Inflammatory macrophage (primary cell): ENCODE measurements around the gene CACTIN.
"Not testable (repeated sequence)": the region's sequence is repeated elsewhere in the genome, so short reads cannot be mapped to it uniquely, and the experiment has no call there.

Experiments
- DNase-seq, 2 donors: peaks; one replicate each; pipeline ENCODE4 v3.0.0-alpha.2; 2020 to 2022
- total RNA-seq, 18 experiments: gene quantifications; one replicate each; lab custom pipeline; 2026; ENCODE audit warnings: mixed read lengths in 6 of 18, inconsistent platforms in 2 of 18; lab: John Stamatoyannopoulos, UW

The CACTIN gene
- total RNA-seq, result 6.9 to 37.8 (median 21.9) reads per million in 18 experiments

GRCh38 chr19:3626473-3627350 is at the start of gene CACTIN:
Gene CACTIN (minus strand): TSS chr19:3626790. CDS start chr19:3626762, 28 bp downstream.
- peak; percentile 99 for DNase-seq

DNA sequence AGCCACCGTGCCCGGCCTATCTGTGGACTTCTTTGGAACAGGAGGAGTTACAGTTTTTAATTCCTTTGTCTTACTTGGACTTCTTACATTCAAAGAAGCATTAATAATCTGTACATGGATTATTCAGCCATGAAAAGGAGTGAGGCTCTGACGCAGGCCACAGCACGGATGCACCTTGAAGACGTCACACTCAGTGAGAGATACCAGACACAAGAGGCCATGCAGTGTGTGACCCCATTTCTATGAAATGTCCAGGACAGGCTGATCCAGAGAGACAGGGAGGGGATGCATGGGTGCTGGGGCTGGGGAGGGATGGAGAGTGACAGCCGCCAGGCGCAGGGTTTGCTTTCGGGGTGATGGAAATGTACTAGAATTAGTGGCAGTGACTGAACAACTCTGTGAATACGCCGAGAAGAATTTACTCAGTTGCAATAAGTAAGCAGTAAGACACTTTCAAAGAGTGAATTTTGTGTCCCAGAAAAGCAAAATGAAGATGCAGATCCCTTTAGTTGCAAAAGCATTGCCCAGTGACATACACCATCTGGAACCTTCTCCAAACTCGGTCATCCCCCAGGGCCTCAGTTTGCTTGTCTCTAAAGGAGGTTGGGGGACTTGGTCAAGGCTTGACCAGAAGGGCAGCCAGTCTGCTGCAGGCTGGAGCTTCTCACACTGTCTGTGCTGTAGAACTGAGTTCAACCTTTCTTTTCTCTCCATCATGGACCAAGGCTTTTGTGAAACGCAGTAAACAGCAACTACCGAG is 48.4 kb upstream of the CACTIN start:
- no peak for DNase-seq

GRCh38 chr19:3673506-3674439 is 47.2 kb upstream of the CACTIN start:
- DNase-seq, result peak; percentile 90 to 94

DNA sequence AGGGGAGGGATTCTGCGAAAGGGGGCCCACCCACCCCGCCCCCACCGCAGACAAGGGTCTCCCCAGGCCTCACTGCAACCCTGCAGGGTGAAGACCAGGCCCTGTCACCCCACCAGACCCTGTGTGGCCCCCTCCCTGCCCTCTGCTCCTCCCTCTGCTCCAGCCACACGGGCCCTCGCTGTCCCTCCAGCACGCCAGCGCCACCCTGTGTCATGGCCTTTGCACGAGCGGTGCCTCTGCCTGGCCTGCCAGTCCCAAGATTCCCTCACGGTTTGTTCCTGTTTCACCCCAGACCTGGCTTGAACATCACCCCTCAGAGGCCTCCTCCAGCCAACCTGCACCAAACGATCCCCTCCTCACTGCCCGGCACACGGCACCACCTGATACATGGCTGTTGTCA is 46.4 kb upstream of the CACTIN start:
- peak; percentile 25 to 51 for DNase-seq

GRCh38 chr19:3672575-3672948 is 46.0 kb upstream of the CACTIN start:
- no peak for DNase-seq

DNA sequence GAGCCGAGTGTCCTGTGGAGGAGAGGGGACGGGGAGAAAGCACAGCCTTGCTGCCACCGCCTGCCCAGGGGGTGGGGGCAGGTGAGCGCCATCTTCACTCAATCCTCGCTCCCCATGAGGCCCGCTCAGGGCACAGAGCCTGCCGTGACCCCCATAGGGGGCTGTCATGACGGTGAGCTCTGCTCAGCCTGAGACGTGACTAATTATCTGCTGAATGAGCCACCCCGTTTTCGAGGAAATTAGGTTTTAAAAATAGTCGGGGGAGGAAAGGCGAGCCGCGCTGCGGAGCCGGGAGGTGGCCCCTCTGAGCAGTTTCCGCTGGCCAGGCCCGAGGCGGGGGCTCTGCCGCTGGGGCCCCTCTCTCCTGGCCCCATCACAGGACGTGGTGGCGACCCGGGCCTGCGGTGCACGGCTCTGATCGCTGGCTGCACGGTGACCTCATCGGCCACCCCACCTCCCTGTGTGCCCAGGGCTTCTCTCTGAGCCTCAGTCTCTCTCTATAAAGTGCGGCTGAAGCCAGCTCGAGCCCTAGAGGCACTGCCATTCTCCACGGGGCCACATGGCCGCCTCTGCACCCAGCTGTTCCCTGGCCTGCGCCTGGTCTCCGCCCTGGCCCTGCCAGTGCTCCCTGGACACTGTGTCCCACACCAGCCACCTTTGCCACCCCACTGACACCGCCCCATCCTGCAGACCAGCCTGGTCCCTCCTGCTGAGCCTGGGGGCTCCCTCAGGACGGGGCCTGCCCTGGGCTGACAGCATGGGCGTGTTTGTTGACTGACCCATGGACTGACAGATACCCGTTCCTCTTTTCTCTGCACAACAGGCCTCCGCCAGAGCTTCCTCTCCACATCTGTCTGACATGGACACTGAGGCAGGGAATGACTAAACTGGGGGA is 45.3 kb upstream of the CACTIN start:
- DNase-seq, result peak; percentile 61 to 75

DNA sequence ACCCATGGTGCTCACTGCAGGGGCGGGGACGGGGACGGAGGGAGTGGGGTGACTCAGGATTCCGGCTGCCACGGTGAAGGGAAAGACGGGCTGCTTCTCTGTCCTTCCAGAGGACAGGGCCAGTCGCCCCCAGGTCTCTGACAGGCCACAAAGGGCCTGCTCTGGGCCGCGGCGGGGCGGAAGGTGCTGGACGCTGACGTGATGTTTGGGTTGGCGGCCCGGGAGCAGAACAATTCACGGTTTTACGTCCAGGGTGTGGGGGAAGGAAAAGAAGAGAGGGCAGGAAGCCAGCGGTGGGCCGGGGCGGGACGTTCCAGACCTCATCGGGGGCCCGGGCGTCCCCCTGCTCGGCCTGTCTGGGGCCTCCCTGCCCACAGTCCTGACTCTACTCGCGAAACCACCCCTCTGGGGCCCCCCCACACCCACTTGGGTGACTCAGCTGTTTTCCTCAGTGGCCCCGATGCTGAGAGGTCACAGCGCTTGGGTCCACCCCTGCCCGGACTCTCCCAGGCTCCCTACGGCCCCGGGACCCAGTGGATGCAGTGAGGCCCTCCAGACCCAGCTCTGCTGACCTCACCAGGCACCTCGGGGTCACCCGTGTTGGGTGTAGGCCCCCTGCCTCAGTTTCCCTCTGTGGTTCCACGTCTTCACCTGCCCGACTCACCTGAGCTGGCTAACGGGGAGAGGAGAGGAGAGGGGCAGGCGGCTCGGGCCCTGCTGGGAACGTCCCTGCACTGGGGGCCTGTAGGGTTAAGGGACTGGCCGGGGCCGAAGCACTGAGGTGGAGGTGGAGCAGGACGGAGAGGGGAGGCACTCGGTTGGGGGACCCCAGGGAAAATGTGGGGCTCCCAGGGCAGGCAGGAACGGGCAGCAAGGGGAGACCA is 44.4 kb upstream of the CACTIN start:
- DNase-seq, result peak; percentile 52 to 68

GRCh38 chr19:3669947-3670795 is 43.6 kb upstream of the CACTIN start:
- peak; percentile 61 to 83 for DNase-seq

- no peak for DNase-seq
These were observed 42.7 kb upstream of the CACTIN start for GRCh38 chr19:3669082-3669946.

DNA sequence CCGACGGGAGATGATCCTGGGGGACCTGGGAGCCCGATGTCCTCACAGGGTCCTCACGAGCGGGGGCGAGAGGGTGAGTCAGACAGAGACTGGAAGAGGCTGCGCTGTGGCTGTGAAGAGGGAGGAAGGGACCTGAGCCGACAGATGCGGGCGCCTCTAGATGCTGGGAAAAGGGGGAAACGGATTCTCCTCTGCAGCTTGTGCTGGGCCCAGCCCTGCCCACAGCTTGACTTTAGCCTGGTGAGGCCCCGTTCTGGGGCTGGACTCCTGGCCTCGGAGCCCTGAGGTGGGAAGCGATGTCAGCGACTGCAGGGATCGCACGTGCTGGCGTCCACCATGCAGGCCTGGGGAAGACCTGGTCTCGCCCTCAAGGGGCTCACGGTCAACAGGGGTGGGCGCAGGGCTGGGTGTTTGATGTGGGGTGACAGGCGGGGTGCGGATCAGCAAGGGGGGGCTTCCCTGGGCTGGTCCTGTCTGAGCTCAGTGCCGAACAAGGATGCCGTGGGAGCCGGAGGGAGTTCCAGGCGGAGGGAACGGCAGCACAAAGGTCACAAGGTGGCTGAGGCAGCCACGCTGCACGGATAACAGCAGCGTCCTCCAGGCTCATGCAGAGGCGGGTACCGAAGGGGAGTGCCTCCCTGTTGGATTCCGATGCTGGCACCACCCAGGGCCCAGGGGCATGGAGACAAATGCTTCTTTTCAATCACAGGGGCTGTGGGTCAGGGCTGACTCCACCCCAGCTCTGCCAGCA is 41.9 kb upstream of the CACTIN start:
- DNase-seq, result peak in 1 of 2 donors; percentile 22

DNA sequence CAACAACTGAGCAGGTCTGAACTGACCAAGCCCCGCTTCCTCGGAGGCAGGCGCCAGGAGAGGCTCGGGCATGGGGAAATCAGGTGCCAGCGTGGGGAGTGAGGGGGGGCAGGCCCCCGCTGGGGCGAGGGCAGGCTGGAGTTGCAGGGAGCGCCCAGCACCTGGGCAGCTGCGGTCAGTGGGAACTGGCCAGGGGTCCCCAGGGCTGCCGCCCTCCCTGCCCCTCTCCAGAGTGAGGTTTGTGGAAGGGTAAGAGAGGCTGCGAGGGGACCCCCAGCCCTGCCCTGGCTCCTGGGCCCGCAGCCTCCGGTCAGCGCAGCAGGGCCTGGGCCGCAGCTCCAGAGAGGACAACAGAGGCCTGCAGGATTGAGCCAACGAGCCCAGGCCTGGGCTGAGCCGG is 41.2 kb upstream of the CACTIN start:
- DNase-seq, result no peak

- no peak for DNase-seq
These were observed 40.5 kb upstream of the CACTIN start for GRCh38 chr19:3667037-3667638.

DNA sequence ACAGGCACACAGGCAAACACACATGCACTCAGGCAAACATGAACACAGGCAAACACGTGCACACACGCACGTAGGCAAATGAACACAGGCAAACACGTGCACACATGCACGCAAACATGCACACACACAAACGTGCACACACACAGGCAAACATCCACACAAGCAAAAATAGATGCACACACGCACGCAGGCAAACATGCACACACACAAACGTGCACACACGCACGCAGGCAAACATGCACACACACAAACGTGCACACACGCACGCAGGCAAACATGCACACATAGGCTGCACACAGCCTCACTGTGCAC is 39.9 kb upstream of the CACTIN start:
- not testable (repeated sequence) for DNase-seq

- peak; percentile 18 to 36 for DNase-seq
These were observed 39.3 kb upstream of the CACTIN start for GRCh38 chr19:3665681-3666544.

DNA sequence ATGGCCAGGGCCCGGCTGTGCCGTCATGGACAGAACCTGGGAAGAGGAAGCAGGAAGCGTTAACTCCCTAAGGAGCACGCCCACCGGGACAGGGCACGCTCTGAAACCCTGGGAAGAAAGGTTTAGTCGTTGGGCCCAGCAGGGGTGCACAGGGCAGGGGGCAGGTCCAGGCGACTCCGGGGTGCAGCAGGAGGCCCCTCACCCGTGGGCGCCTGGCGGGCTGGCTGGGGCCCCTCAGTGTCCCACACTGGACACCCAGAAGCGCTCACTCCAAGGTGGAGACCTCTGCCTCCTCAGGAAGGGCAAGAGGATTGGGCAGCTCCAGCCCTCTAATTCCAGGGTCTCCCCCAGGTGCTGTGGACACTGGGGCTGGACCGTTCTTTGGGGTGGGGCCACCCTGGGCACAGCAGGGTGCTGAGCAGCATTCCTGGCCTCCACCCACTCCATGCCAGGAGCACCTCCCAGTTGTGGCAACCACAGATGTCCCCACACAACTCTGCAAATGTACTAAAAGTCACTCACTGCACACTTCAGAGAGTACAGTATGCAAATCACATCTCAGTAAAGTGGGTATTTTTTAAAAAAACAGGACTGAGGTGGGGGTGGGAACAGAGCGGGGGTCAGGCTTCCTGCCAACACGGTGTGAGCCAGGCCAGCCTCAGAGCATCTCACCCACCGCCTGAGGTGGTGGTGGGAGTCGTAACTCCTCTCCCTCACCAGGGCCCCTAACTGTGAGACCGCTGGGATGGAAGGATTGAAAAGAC is 38.5 kb upstream of the CACTIN start:
- no peak for DNase-seq

GRCh38 chr19:3663838-3664237 is 37.2 kb upstream of the CACTIN start:
- DNase-seq, result no peak
